HepG2 (cell line): Measurements from ENCODE around the gene LRP5. TPM values are rescaled to one million over a fixed set of nuclear protein-coding genes. Genes with fewer than 3 reads are reported as not detected.

ENCODE experiments used
- FOXK1 ChIP-seq: sonication (generic); formaldehyde crosslinking; IDR thresholded peaks from 2 replicates; pipeline ENCODE4 v1.4.0; 2020; ENCODE audit warnings: low read depth, missing genetic modification reagents, borderline replicate concordance
- GMEB2 ChIP-seq: IDR thresholded peaks from 2 replicates; pipeline ENCODE4 v1.6.1; 2016; ENCODE audit warnings: missing biosample characterization, missing genetic modification reagents, low read depth
- HMGA1 ChIP-seq: sonication (generic); formaldehyde crosslinking; conservative IDR thresholded peaks from 2 replicates; pipeline ENCODE4 v1.4.0; 2020; ENCODE audit warnings: missing genetic modification reagents
- HMGXB3 ChIP-seq: sonication (generic); formaldehyde crosslinking; IDR thresholded peaks from 2 replicates; pipeline ENCODE4 v1.4.0; 2020; ENCODE audit warnings: missing genetic modification reagents, borderline replicate concordance
- HNRNPL ChIP-seq: fragments of 200-400 bp; formaldehyde crosslinking; IDR thresholded peaks from 2 replicates; pipeline ENCODE4 v1.6.1; 2017; ENCODE audit warnings: mild to moderate bottlenecking, low read depth, low read length
- IRF9 ChIP-seq: sonication (generic); formaldehyde crosslinking; IDR thresholded peaks from 2 replicates; pipeline ENCODE4 v1.8.0; 2022; ENCODE audit warnings: missing genetic modification reagents, mild to moderate bottlenecking, borderline replicate concordance
- KLF12 ChIP-seq: sonication (generic); formaldehyde crosslinking; IDR thresholded peaks from 2 replicates; pipeline ENCODE4 v1.4.0; 2020; ENCODE audit warnings: missing genetic modification reagents, borderline replicate concordance
- MTF1 ChIP-seq: sonication (generic); formaldehyde crosslinking; IDR thresholded peaks from 2 replicates; pipeline ENCODE4 v1.5.0; 2020; ENCODE audit warnings: missing genetic modification reagents
- MYPOP ChIP-seq: sonication (generic); formaldehyde crosslinking; IDR thresholded peaks from 2 replicates; pipeline ENCODE4 v1.8.1; 2023; ENCODE audit warnings: mild to moderate bottlenecking, moderate library complexity, missing genetic modification reagents
- ZNF33A ChIP-seq: sonication (generic); formaldehyde crosslinking; IDR thresholded peaks from 2 replicates; pipeline ENCODE4 v1.5.1; 2020; ENCODE audit warnings: missing genetic modification reagents, mild to moderate bottlenecking, moderate library complexity, borderline replicate concordance
- ZNF44 ChIP-seq: sonication (generic); formaldehyde crosslinking; IDR thresholded peaks from 2 replicates; pipeline ENCODE4 v1.5.1; 2020; ENCODE audit warnings: mild to moderate bottlenecking, missing genetic modification reagents
- ZNF687 ChIP-seq: sonication (generic); formaldehyde crosslinking; IDR thresholded peaks from 2 replicates; pipeline ENCODE4 v1.5.1; 2020; ENCODE audit warnings: mild to moderate bottlenecking, missing genetic modification reagents, moderate library complexity
- ZSCAN25 ChIP-seq: sonication (generic); formaldehyde crosslinking; IDR thresholded peaks from 2 replicates; pipeline ENCODE4 v1.8.0; 2022; ENCODE audit warnings: mild to moderate bottlenecking, missing genetic modification reagents
- polyA plus RNA-seq, 8 experiments: library from polyadenylated mRNA; depleted of rRNA in 3 of 8; stranded (reverse) in 7 of 8; unstranded in 1 of 8; fragments of >200 nt; fragmentation: Illumina TruSeq in 4 of 8; extraction: Trizol in 4 of 8; gene quantifications; 2 replicates each; pipeline versions ENCODE4 v1.2.1 to v1.2.3, GENCODE V29; 2011 to 2016; ENCODE audit warnings: low read depth in 4 of 8, missing spikeins in 1 of 8, mixed read lengths in 1 of 8; ENCODE audit not compliant: insufficient read depth in 1 of 8
- total RNA-seq, 5 experiments: library from RNA; depleted of rRNA; stranded (reverse); fragments of >200 nt; fragmentation: Illumina TruSeq; extraction: Trizol; gene quantifications; 2 replicates each; pipeline ENCODE4 v1.2.3, GENCODE V29; 2016; ENCODE audit warnings: low read depth in 1 of 5
- TF ChIP-seq, protein P1 (sequence below): sonication (generic); formaldehyde crosslinking; IDR thresholded peaks from 2 replicates; pipeline ENCODE4 v1.4.0; 2020; ENCODE audit warnings: mild to moderate bottlenecking, missing genetic modification reagents

LRP5 gene
- total and polyA plus RNA-seq, 2 of the 13 experiments (the other 11 are each of a cell fraction or from before 2014, with no cell fraction given), result 40.4 to 64.0 TPM

DNA sequence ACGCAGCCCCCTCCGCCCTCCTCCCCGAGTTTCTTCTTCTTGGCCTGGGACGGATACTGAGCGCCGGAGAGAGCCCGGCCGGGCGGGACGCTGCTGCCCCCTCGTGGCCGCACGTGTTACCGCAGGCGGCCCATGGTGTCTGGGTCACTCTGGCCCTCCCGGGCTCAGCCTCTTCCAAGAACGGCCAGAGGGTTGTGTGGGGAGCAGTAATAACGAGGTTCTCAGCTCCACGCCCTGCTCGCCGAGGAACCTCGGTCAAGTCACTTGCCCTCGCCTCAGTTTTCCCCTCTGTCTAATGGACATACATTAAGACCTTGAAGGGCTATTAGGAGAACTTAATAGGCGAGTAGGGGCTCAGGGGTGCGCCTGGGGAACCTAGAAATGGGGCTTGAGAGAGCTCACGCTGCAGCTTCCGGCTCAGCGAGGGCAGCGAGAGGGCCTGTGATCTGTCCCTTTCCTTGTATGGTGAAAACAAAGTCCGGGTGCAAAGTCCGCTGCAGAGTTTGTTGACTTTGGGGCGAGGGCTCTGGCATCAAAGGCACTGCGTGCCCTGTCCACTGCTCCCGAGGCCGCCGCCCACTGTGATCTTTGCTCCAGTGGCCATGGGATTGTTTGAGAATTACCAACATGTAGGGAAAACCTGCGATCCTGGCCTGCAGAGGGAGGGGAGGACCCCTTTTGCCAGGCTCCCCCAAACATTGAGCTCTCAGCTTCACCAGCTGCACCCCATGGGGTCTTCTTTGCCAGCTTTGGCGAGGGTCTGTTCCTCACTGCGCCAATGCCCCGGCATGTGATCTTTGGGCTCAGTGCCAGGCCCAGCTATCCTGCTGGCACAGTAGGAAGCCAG lies 14.4 kb upstream of the LRP5 start (continued):
- 0 out of 2 replicates have a peak, but pooled peaks have one; percentile 6 for TF ChIP-seq HMGXB3 (CRISPR knock-in tag)
- TF ChIP-seq FOXK1 (CRISPR knock-in tag), result peak; percentile 86
- TF ChIP-seq HMGA1 (CRISPR knock-in tag), result no peak
- TF ChIP-seq ZSCAN25 (CRISPR knock-in tag), result peak; percentile 78
- 0 out of 2 replicates have a peak, but pooled peaks have one; percentile 30 for TF ChIP-seq ZNF33A (CRISPR knock-in tag)
- peak; percentile 88 for TF ChIP-seq ZNF687 (CRISPR knock-in tag)
- peak; percentile 98 for TF ChIP-seq KLF12 (CRISPR knock-in tag)
- TF ChIP-seq, protein P1, sequence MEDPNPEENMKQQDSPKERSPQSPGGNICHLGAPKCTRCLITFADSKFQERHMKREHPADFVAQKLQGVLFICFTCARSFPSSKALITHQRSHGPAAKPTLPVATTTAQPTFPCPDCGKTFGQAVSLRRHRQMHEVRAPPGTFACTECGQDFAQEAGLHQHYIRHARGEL (CRISPR knock-in tag), result no peak
- peak; percentile 88; the same call in 1 of the 2 replicates for TF ChIP-seq MYPOP (CRISPR knock-in tag)
- TF ChIP-seq HNRNPL, result peak; percentile 99
- peak; percentile 14; the same call in 1 of the 2 replicates for TF ChIP-seq IRF9
- TF ChIP-seq GMEB2 (CRISPR knock-in tag), result peak; percentile 56; the same call in 1 of the 2 replicates
- TF ChIP-seq ZNF44 (CRISPR knock-in tag), result peak; percentile 82; the same call in 1 of the 2 replicates
- TF ChIP-seq MTF1 (CRISPR knock-in tag), result no peak
